Muscle layer of duodenum (tissue), 2 donors: ENCODE measurements around the gene TMEM59.
"Not testable (repeated sequence)": the region's sequence is repeated elsewhere in the genome, so short reads cannot be mapped to it uniquely, and the experiment has no call there.

Experiments used
- H3K27ac ChIP-seq: one replicate; pipeline ENCODE4 v1.7.0; 2013; ENCODE audit warnings: mild to moderate bottlenecking, low read length
- H3K27me3 ChIP-seq: one replicate; pipeline ENCODE4 v1.7.0; 2013; ENCODE audit warnings: low read depth, mild to moderate bottlenecking, control low read depth, low read length
- H3K36me3 ChIP-seq, 2 donors: one replicate each; pipeline ENCODE4 v1.7.0; 2013; ENCODE audit warnings: low read length in 2 of 2, control low read depth in 1 of 2, mild to moderate bottlenecking in 1 of 2; ENCODE audit not compliant: insufficient read depth in 2 of 2, control insufficient read depth in 1 of 2
- H3K4me1 ChIP-seq, 2 donors: one replicate each; pipeline ENCODE4 v1.7.0; 2013; ENCODE audit warnings: low read length in 2 of 2, mild to moderate bottlenecking in 2 of 2, control low read depth in 1 of 2, moderate library complexity in 1 of 2; ENCODE audit not compliant: insufficient read depth in 2 of 2, control insufficient read depth in 1 of 2
- H3K4me3 ChIP-seq, 2 donors: one replicate each; pipeline ENCODE4 v1.7.0; 2013; ENCODE audit warnings: low read length in 2 of 2, low read depth in 1 of 2, mild to moderate bottlenecking in 1 of 2
- H3K9me3 ChIP-seq, 2 donors: one replicate each; pipeline ENCODE4 v1.7.0; 2013; ENCODE audit warnings: low read length in 2 of 2, control low read depth in 1 of 2, mild to moderate bottlenecking in 1 of 2; ENCODE audit not compliant: control insufficient read depth in 1 of 2
- donor health status: healthy.

Gene TMEM59

GRCh38 chr1:54010415-54011117 is 42.4 kb downstream of the TMEM59 start:
- H3K27ac ChIP-seq: no peak overlapping the region
- no peak overlapping the region for H3K4me3 ChIP-seq
- H3K4me1 ChIP-seq: no peaks in the 10 kb centered on the region
- H3K9me3 ChIP-seq: no peaks in the 10 kb centered on the region
- no peaks in the 10 kb centered on the region for H3K36me3 ChIP-seq
- no peaks in the 10 kb centered on the region for H3K27me3 ChIP-seq

- H3K27me3 ChIP-seq: no peaks in the 10 kb centered on the region
Observed at GRCh38 chr1:54009406-54009805, 43.6 kb downstream of the TMEM59 start.

DNA sequence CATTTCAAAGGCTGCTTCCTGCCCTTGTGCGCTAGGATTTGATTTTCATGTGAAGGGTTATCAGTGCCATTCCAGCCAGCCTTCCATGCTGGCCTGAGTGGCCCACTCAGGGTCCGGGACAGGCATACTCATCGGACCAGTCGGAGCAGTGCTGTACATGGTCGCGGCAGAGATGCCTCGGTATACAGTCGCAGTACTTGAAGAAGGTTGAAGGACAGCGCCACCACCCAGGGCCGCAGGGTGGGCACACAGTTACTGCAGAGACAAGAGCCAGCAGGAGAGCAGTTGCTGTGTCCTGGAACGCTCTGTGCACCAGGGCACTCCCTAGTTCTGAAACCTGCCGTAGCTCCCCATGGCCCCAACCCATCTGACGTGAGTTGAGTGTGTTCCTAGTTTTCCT is 44.1 kb downstream of the TMEM59 start:
- Histone ChIP-seq H3K9me3 (peaks cover 0 to 4% of the 10 kb centered on the region in 2 donors), H3K36me3 (no peaks in the 10 kb centered on the region), H3K4me1 (no peaks in the 10 kb centered on the region), H3K27me3 (no peaks in the 10 kb centered on the region), H3K27ac (no peak overlapping the region), H3K4me3 (no peak overlapping the region)

More at GRCh38 chr1:54009406-54009805, 43.6 kb downstream of the TMEM59 start:
- H3K27ac ChIP-seq: no peak overlapping the region
- H3K4me3 ChIP-seq: no peak overlapping the region
- H3K9me3 ChIP-seq: peaks cover 0 to under 1% of the 10 kb centered on the region in 2 donors
- H3K4me1 ChIP-seq: no peaks in the 10 kb centered on the region
- H3K36me3 ChIP-seq: no peaks in the 10 kb centered on the region

DNA sequence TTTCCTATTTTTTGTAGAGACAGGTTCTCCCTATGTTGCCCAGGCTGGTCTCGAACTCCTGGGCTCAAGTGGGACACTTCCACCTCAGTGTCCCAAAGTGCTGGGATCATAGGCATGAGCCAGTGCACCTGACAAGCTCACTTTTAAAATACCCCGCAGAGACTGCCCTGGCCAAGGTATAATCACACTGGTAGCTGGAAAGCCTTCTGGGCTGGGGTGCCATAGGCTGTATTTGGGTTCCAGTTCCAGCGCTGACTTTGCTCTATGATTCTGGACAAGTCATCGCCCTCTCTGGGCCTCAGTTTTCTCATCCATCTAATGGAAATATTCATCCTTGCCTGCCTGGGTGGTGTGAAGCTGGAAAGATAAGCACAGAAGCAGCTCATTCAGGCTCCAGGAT is 45.4 kb downstream of the TMEM59 start:
- Histone ChIP-seq H3K4me3 (no peak overlapping the region), H3K4me1 (no peaks in the 10 kb centered on the region), H3K9me3 (peaks cover 0 to 4% of the 10 kb centered on the region in 2 donors), H3K27ac (no peak overlapping the region), H3K27me3 (no peaks in the 10 kb centered on the region), H3K36me3 (no peaks in the 10 kb centered on the region)

GRCh38 chr1:54006508-54006907 is 46.5 kb downstream of the TMEM59 start:
- H3K36me3 ChIP-seq: no peaks in the 10 kb centered on the region
- H3K27me3 ChIP-seq: no peaks in the 10 kb centered on the region
- no peak overlapping the region for H3K27ac ChIP-seq
- H3K9me3 ChIP-seq: peaks cover 0 to 4% of the 10 kb centered on the region in 2 donors
- no peaks in the 10 kb centered on the region for H3K4me1 ChIP-seq
- no peak overlapping the region for H3K4me3 ChIP-seq

DNA sequence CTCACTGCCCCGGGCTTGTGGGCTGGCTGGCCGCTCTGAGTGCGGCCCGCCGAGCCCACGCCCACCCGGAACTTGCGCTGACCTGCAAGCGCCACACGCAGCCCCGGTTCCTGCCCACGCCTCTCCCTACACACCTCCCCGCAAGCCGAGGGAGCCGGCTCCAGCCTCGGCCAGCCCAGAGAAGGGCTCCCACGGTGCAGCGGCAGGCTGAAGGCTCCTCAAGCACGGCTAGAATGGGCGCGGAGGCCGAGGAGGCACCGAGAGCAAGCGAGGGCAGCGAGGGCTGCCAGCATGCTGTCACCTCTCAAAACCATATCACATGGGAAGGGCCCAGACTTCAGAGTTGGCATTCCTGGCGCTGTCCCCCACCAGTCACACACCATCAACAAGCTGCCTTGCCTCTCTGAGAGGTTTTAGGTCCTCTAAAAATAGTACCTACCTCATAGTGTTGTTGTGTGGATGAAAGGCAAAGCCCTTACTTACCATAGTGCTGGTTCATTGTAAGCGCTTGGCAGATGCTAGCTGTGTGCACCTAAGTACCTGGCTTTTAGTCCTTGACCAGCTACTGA is 48.4 kb downstream of the TMEM59 start:
- Histone ChIP-seq H3K4me3 (no peak overlapping the region), H3K9me3 (peaks cover 0 to 4% of the 10 kb centered on the region in 2 donors), H3K36me3 (no peaks in the 10 kb centered on the region), H3K27me3 (no peaks in the 10 kb centered on the region), H3K27ac (no peak overlapping the region), H3K4me1 (no peaks in the 10 kb centered on the region)

GRCh38 chr1:54003750-54004480 is 49.1 kb downstream of the TMEM59 start:
- H3K27me3 ChIP-seq, H3K9me3 ChIP-seq, H3K36me3 ChIP-seq, H3K4me1 ChIP-seq, H3K4me3 ChIP-seq, H3K27ac ChIP-seq: not testable (repeated sequence)

DNA sequence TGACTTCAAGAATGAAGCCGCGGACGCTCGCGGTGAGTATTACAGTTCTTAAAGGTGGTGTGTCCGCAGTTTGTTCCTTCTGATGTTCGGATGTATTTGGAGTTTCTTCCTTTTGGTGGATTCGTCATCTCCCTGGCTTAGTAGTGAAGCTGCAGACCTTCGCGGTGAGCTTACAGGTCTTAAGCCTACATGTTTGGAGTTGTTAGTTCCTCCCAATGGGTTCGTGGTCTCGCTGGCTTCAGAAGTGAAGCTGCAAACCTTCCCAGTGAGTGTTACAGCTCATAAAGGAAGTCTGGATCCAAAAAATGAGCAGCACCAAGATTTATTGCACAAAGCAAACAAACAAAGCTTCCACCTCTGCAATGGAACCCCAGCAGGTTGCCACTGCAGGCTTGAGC is 49.8 kb downstream of the TMEM59 start:
- no peak overlapping the region for H3K4me3 ChIP-seq
- no peaks in the 10 kb centered on the region for H3K27me3 ChIP-seq
- no peaks in the 10 kb centered on the region for H3K36me3 ChIP-seq
- H3K27ac ChIP-seq: no peak overlapping the region
- no peaks in the 10 kb centered on the region for H3K4me1 ChIP-seq
- H3K9me3 ChIP-seq: peaks cover 0 to 4% of the 10 kb centered on the region in 2 donors

- Histone ChIP-seq H3K4me3 (no peak overlapping the region), H3K36me3 (no peaks in the 10 kb centered on the region), H3K4me1 (no peaks in the 10 kb centered on the region), H3K9me3 (peaks cover 0 to 4% of the 10 kb centered on the region in 2 donors), H3K27ac (no peak overlapping the region), H3K27me3 (no peaks in the 10 kb centered on the region)
Observed at GRCh38 chr1:54002544-54003248, 50.3 kb downstream of the TMEM59 start.

DNA sequence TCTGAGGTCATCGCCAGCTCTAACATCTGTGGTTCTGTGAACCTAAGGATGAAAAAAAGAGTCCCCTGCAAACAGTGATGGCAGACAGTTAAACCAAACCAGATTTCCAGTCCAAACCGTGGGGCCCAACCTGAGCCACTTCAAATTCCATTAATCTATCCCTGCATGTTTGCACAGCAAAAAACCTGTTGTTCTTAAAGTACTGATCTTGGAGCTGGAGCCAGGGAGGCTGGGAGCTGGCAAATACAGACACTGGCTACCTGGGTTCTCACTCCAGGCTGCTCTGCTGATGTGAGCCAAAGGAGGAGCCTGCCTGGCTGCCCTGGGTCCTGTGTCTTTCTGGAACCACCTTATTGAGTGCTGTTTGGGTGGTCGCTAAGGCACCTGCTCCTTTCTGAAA is 51.4 kb downstream of the TMEM59 start:
- Histone ChIP-seq H3K36me3 (no peaks in the 10 kb centered on the region), H3K27me3 (no peaks in the 10 kb centered on the region), H3K4me1 (no peaks in the 10 kb centered on the region), H3K27ac (no peak overlapping the region), H3K9me3 (peaks cover 0 to 4% of the 10 kb centered on the region in 2 donors), H3K4me3 (no peak overlapping the region)

- Histone ChIP-seq H3K27ac (no peak overlapping the region), H3K36me3 (no peaks in the 10 kb centered on the region), H3K9me3 (peaks cover 0 to 4% of the 10 kb centered on the region in 2 donors), H3K4me1 (no peaks in the 10 kb centered on the region), H3K27me3 (no peaks in the 10 kb centered on the region), H3K4me3 (no peak overlapping the region)
Observed at GRCh38 chr1:53999920-54000319, 53.1 kb downstream of the TMEM59 start.
